Cardiac septum (tissue), 1 donor: Measurements from ENCODE around the gene MMEL1. TPM values are rescaled to one million over a fixed set of nuclear protein-coding genes. Genes with fewer than 3 reads are reported as not detected.
"Not testable (repeated sequence)": the region's sequence is repeated elsewhere in the genome, so short reads cannot be mapped to it uniquely, and the experiment has no call there.

ENCODE experiments used
- DNase-seq: peaks from one replicate; pipeline ENCODE4 v3.0.0-alpha.2; 2020; ENCODE audit warnings: low spot score
- intact Hi-C: fragments of 100-400 bp; cut with DNase I; formaldehyde crosslinking; loops from one replicate; pipeline ENCODE4 v1.14.0; 2022
- total RNA-seq: library from RNA; stranded (reverse); fragmentation: NEBNext Ultra II Directional; extraction: Animal tissue kit (Norgen Biotek cat#: 25700); gene quantifications from one replicate; pipeline ENCODE4 v1.2.1, GENCODE V29; 2021
- donor health status: DM: no; HTN: no; CAD: no.

Gene MMEL1
- total RNA-seq, 1 donor from 2014 or later, result not detected

- intact Hi-C loops, result no loop called here
- peak; percentile 46 for DNase-seq
Measured at GRCh38 chr1:2630498-2631135, 2.2 kb downstream of the MMEL1 start.

GRCh38 chr1:2629627-2630497 is 3.0 kb downstream of the MMEL1 start:
- DNase-seq, result peak; percentile 24
- intact Hi-C loops, result no loop called here

GRCh38 chr1:2628933-2629626 is 3.7 kb downstream of the MMEL1 start:
- DNase-seq, result peak; percentile 66
- intact Hi-C loops, result no loop called here

DNA sequence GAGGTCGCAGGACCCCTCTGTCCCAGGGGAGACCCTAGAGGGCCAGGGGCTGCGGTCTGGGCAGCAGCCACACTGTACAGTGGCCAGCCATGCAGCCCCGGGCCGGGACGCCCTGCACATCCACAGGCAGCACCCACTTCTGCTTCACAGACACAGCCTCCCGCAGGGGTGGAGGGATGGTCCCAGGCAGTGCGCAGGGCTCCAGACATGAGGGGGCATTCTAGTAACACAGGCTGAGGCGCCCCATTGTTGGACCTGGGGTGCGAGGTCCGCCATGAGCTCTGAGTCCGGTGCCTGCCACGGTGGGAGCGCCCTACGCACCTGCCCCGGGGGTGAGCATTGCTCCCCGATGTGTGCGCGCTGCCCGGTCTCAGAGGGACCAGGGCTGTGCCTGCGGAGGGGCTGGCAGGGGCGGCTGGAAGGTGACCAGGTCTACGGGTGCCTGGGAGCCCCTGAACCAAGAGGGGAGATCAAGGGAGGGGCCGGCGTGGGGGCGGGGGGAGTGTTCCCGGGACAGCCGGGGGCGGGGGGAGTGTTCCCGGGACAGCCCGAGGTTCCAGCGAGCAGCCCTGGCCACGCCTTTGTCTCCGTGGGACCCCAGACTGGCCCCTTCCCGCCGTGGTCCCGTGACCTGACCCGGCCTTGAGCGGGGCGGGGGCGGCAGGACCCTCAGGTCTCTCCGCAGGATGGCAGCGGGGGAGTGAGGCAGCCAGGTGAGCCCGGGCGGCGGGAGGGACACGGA is 4.5 kb downstream of the MMEL1 start:
- DNase-seq, result peak; percentile 64
- intact Hi-C loops, result no loop called here

GRCh38 chr1:2627746-2628145 is 5.1 kb downstream of the MMEL1 start:
- DNase-seq, result peak; percentile 36
- intact Hi-C loops, result no loop called here

GRCh38 chr1:2625748-2626147 is 7.1 kb downstream of the MMEL1 start:
- peak; percentile 31 for DNase-seq
- intact Hi-C loops, result not testable (repeated sequence)

GRCh38 chr1:2625311-2625710 is 7.5 kb downstream of the MMEL1 start:
- intact Hi-C loops, result no loop called here
- peak; percentile 15 for DNase-seq

GRCh38 chr1:2624735-2625300 is 8.0 kb downstream of the MMEL1 start:
- intact Hi-C loops, result no loop called here
- peak; percentile 70 for DNase-seq

- DNase-seq, result peak; percentile 33
Measured at GRCh38 chr1:2623571-2624337, 9.1 kb downstream of the MMEL1 start.

GRCh38 chr1:2617971-2618470 is 14.8 kb downstream of the MMEL1 start:
- DNase-seq, result no peak
- intact Hi-C loops, result no loop called here

More at GRCh38 chr1:2623571-2624337, 9.1 kb downstream of the MMEL1 start:
- intact Hi-C loops, result no loop called here

DNA sequence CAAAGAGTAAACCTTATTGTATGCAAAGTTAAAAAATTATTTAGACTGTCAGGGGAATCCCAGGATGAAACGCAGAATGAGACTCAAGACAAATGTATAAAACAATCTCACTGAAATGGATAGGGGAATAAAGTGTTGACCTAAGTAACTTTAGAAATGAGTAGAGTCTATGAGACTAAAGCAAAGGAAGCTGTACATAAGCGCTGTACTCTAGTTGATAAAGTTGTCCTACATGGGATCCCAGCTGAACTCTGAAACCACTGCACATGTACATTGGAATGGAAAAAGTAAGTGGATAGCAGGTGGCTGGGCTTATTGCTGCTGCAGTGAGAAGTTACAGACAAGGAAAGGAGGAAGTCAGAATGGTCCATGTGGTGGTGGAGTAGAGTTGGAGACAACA is 18.7 kb downstream of the MMEL1 start:
- DNase-seq, result peak; percentile 47
- intact Hi-C loops, result no loop called here

- DNase-seq, result peak; percentile 50
- intact Hi-C loops, result no loop called here
Measured at GRCh38 chr1:2612591-2613365, 20.0 kb downstream of the MMEL1 start.

GRCh38 chr1:2611621-2612437 is 21.0 kb downstream of the MMEL1 start:
- intact Hi-C loops, result no loop called here
- DNase-seq, result peak; percentile 36

- DNase-seq, result peak; percentile 46
- intact Hi-C loops, result no loop called here
Measured at GRCh38 chr1:2611031-2611501, 21.8 kb downstream of the MMEL1 start.

- DNase-seq, result peak; percentile 66
Measured at GRCh38 chr1:2610036-2610959, 22.5 kb downstream of the MMEL1 start.

More at GRCh38 chr1:2610036-2610959, 22.5 kb downstream of the MMEL1 start:
- intact Hi-C loops, result no loop called here
